ENCODE results near the gene ALPK3.
A peak's percentile ranks its signal among the peaks of the same experiment; 100 is the strongest.

The ALPK3 gene

GRCh38 chr15:84861781-84862180 is 44.6 kb downstream of the ALPK3 start:
- TF ChIP-seq MAX (IDR thresholded peaks at IDR 0.05) (no peak), TCF12 (IDR thresholded peaks at IDR 0.05; ENCODE audit: low read depth) (no peak), FOXM1 (IDR thresholded peaks at IDR 0.05; ENCODE audit: borderline replicate concordance, low read depth) (no peak), CREB1 (IDR thresholded peaks at IDR 0.05; ENCODE audit: low read depth) (no peak)

- TF ChIP-seq RAD21 (IDR thresholded peaks at IDR 0.05; ENCODE audit: low read depth) (no peak), EP300 (IDR thresholded peaks at IDR 0.05; ENCODE audit: borderline replicate concordance) (no peak), YY1 (IDR thresholded peaks at IDR 0.05; ENCODE audit: low read depth) (no peak), NFIC (IDR thresholded peaks at IDR 0.05) (no peak)
Measured at GRCh38 chr15:84862214-84862975, 45.2 kb downstream of the ALPK3 start.

GRCh38 chr15:84863565-84864443 is 46.6 kb downstream of the ALPK3 start:
- TF ChIP-seq CEBPB (IDR thresholded peaks at IDR 0.05) (no peak), EGR1 (IDR thresholded peaks at IDR 0.05) (no peak), RAD21 (IDR thresholded peaks at IDR 0.05; ENCODE audit: low read depth) (peak; percentile 31; the same call in 1 of the 2 replicates)

- TF ChIP-seq EP300 (IDR thresholded peaks at IDR 0.05; ENCODE audit: borderline replicate concordance), result no peak
- no peak for TF ChIP-seq TEAD4 (IDR thresholded peaks at IDR 0.05)
- TF ChIP-seq CEBPB (IDR thresholded peaks at IDR 0.05), result no peak
- no peak for TF ChIP-seq EGR1 (IDR thresholded peaks at IDR 0.05)
- TF ChIP-seq TAF1 (IDR thresholded peaks at IDR 0.05; ENCODE audit: low read depth), result no peak
- no peak for TF ChIP-seq CREB1 (IDR thresholded peaks at IDR 0.05; ENCODE audit: low read depth)
- no peak for TF ChIP-seq ZBTB7A (IDR thresholded peaks at IDR 0.05; ENCODE audit: low read depth)
- TF ChIP-seq NFIC (IDR thresholded peaks at IDR 0.05), result no peak
- TF ChIP-seq REST (IDR thresholded peaks at IDR 0.05; ENCODE audit: low read depth), result no peak
- TF ChIP-seq MAX (IDR thresholded peaks at IDR 0.05), result no peak
- TF ChIP-seq USF1 (IDR thresholded peaks at IDR 0.05), result no peak
Measured at GRCh38 chr15:84864444-84864795, 47.3 kb downstream of the ALPK3 start.

GRCh38 chr15:84865074-84865569 is 48.0 kb downstream of the ALPK3 start:
- TF ChIP-seq ZBTB7A (IDR thresholded peaks at IDR 0.05; ENCODE audit: low read depth) (no peak), EGR1 (IDR thresholded peaks at IDR 0.05) (no peak), YY1 (IDR thresholded peaks at IDR 0.05; ENCODE audit: low read depth) (no peak), TEAD4 (IDR thresholded peaks at IDR 0.05) (no peak), RAD21 (IDR thresholded peaks at IDR 0.05; ENCODE audit: low read depth) (no peak)

- TF ChIP-seq FOXM1 (IDR thresholded peaks at IDR 0.05; ENCODE audit: borderline replicate concordance, low read depth), result no peak
- TF ChIP-seq CEBPB (IDR thresholded peaks at IDR 0.05), result no peak
- TF ChIP-seq REST (IDR thresholded peaks at IDR 0.05; ENCODE audit: low read depth), result no peak
- no peak for TF ChIP-seq EP300 (IDR thresholded peaks at IDR 0.05; ENCODE audit: borderline replicate concordance)
- TF ChIP-seq RAD21 (IDR thresholded peaks at IDR 0.05; ENCODE audit: low read depth), result no peak
- no peak for TF ChIP-seq CREB1 (IDR thresholded peaks at IDR 0.05; ENCODE audit: low read depth)
- TF ChIP-seq TCF12 (IDR thresholded peaks at IDR 0.05; ENCODE audit: low read depth), result no peak
- TF ChIP-seq ZBTB7A (IDR thresholded peaks at IDR 0.05; ENCODE audit: low read depth), result no peak
- no peak for TF ChIP-seq NFIC (IDR thresholded peaks at IDR 0.05)
- no peak for TF ChIP-seq TAF1 (IDR thresholded peaks at IDR 0.05; ENCODE audit: low read depth)
Measured at GRCh38 chr15:84868037-84868880, 51.1 kb downstream of the ALPK3 start.

All from Ishikawa (cell line).